NCI-H2107 (cell line): ENCODE data around the gene ZNF593OS.
A peak's percentile ranks its signal among the peaks of the same experiment; 100 is the strongest.

Experiments used
- DNase-seq: peaks from one replicate; lab custom pipeline; 2025; lab: John Stamatoyannopoulos, UW

The ZNF593OS gene

GRCh38 chr1:26158908-26159742 lies 12.5 kb downstream of the ZNF593OS start, which contains the start of gene FAM110D:
FAM110D (plus strand) TSS chr1:26159079; CDS start chr1:26161292, 2,213 bp downstream.
- no peak for DNase-seq

GRCh38 chr1:26158271-26158907 lies 13.2 kb downstream of the ZNF593OS start:
- no peak for DNase-seq

DNA sequence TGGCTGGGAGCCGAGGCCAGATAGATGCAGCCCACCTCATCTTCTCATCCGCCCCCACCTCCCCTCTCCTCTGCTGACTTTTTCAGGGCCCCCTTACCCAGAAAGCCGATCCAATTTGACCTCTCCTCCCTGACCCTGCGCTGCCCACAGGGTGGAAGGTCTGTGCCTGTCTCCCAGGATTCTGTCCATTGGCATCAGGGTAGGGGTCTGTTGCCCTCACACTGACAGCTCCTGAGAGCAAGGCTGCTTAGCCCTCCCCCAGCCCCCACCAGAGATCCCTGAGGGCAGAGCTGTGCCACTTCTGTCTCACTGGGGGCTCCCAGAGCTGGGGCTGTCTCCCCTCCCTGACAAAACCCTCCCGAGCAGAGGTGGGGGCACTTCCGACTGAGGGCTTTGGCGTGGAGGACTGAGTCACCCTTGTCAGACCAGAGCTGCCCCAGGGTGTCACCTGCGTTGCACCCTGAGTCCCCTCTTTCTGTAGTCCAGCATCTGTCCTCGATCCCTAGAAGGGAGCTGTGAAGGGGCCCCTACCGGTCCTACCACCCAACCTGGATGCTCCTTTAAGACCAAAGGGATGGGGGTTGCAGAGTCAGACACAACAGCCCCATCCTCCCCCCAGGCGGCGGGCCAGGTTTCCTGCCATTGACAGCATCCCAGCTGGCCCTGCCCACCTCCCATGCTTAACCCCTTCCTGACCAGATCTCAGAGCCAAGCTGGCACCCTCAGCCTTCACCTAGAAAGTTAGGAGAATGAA lies 15.2 kb downstream of the ZNF593OS start:
- no peak for DNase-seq

DNA sequence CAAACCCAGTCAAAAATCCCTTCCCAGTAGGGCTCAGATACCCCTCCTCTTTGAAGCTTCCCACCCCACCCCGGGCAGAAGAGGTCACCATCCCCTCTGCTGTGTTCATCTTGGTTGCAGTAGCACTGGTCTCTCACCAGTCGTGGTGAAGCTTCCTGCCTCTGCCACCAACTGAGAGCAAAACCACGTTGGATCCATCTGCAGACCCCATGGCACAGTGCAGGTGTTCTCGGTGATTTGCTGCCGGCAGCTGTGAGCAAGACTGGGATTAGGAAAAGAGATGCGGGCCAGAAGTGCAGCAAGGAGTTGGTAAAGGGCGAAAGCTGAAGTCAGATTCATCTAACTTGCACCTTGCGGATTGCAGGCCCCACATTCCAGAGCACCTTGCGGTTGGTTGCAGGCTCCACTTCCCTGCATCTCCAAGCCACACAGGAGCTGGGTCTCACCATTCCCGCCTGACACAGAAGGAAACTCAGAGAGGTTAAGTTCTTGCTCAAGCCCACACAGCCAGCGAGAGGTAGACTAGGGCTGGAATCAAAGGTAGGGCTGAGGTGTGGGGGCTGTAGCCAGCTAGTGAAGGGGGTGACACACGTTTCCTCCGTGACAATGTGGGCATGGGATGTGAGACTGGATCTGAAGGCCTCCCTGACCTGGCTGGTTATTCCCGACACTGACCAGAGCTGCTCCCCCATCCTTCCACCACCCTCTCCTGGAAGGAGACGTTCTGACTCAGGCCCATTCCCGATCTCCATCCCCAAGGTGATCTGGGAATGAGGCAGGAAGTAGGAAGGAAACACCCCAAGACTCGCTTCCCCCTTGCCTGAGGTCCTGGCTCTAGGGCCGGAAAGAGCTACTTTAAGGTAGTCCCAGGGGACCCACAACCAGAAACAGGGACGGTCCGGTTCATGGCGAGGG lies 16.0 kb downstream of the ZNF593OS start:
- DNase-seq: no peak

DNA sequence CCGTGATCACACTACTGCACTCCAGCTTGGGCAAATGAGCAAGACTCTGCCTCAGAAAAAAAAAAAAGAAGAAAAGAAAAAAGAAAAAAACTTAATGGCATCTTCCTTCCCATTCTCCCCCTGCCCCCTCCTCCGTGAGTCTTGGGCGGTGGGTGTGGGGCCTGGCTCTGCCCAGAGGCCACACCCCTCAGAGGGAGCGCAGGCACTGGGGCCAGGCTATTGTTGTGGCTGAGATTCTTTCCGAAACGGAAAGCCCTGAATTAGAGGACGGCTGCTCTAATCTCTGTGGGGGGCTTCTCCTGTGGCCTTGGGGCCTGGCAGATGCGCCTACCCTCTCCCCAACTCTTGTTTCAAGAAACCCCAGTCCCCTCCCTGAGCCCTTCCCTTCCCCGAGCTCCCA lies 16.9 kb downstream of the ZNF593OS start:
- DNase-seq: no peak

DNA sequence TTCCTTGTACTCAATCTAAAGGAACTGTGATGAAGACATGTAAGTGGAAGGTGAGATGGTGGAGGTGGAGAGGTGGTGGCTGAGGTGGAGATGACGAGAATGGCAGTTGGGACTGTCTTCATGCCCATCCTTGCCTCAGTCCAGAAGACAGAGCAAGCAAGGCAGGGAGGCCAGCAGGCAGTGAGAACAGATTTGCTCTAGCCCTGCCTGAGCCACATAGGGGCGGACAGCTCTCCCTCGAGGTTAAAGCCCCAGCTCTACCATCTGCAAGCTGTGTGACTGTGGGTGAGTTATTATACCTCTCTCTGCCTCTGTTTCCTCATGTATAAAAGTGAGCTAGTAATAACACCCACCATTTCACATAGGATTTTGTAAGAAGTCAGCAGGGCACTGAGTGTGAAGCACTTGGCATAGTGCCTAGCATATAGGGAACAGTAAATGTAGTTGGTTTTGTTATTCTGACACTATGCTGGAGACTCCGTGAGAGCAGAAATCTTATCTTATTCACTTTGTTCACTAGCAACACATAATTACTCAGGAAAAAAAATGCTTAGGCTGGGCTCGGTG lies 17.6 kb downstream of the ZNF593OS start:
- no peak for DNase-seq

DNA sequence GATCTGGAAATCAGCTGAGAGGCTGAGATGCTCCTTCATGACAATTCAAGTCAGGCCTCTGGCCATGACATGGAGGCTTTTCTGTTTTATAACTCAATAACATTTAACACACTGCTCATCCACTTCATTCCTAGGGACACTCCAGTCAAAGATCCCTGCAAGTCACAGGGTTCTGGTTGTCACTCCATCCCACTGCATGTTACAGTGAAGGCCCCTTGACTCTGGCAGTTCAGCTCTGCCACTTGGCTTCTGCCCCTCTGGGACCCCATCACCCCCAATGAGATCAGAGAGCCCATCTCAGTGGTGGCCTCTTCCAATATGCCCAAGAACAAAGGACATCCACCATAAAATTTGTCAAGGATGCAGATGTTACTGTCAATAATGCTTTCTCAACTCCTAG lies 22.7 kb downstream of the ZNF593OS start:
- no peak for DNase-seq

GRCh38 chr1:26145960-26146294 lies 25.7 kb downstream of the ZNF593OS start:
- DNase-seq: no peak

- peak; percentile 88 for DNase-seq
Measured at GRCh38 chr1:26145041-26145959, 26.3 kb downstream of the ZNF593OS start.

DNA sequence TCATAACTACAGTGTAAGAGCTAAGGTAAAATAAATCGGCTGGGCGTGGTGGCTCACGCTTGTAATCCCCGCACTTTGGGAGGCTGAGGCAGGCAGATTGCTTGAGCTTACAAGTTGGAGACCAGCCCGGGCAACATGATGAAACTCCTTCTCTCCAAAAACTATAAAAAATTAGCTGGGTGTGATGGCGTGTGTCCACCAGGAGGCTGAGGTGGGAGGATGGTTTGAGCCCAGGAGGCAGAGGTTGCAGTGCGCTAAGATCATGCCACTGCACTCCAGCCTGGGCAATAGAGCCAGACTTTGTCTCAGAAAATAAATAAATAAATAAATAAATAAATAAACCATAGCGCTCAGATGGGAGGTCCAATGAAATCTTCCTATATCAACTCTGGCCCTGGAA lies 29.5 kb downstream of the ZNF593OS start:
- DNase-seq: no peak

- DNase-seq: no peak
Measured at GRCh38 chr1:26138974-26139558, 32.6 kb downstream of the ZNF593OS start.

GRCh38 chr1:26134466-26134865 lies 37.2 kb downstream of the ZNF593OS start:
- no peak for DNase-seq

- no peak for DNase-seq
Measured at GRCh38 chr1:26132834-26133167, 38.8 kb downstream of the ZNF593OS start.

GRCh38 chr1:26132128-26132833 lies 39.4 kb downstream of the ZNF593OS start:
- DNase-seq: no peak

DNA sequence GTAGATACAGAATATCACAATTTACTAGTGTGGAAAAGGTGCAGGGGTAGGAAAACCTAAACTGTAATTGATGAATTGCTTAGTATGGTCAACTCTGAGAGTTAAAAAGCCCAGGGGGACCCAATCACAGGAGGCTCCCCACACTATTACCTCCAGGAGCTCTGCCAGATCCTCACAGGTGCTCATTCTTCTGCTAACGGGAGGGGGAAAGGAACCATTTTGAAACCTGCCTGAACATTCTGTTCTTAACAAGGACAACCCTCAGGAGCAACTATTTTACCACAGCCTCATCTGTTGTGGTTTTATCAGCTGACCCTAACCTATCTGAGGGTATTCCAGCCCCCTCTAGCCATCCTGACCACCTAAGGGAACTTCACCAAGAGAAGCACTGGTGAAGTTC lies 40.9 kb downstream of the ZNF593OS start:
- no peak for DNase-seq

DNA sequence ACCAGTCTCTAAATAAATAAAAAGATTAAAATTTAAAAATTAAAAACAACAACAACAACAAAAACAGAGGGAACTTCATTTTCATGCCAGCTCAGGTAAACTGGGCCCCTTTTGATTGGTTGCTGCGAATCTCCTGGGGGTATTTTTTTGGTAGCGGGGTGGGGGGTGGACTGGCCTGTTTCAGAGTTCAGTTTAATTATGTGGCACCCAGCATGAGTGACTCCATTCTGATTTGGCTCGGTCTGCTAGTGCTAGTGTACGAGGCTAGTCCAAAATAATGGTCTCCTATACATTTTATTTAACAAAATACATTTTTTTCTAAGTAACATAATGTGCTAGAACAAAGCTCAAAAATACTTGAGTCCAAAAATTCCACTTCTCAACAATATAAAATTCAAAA lies 41.9 kb downstream of the ZNF593OS start:
- no peak for DNase-seq

GRCh38 chr1:26127235-26128163 lies 44.1 kb downstream of the ZNF593OS start:
- DNase-seq: no peak

DNA sequence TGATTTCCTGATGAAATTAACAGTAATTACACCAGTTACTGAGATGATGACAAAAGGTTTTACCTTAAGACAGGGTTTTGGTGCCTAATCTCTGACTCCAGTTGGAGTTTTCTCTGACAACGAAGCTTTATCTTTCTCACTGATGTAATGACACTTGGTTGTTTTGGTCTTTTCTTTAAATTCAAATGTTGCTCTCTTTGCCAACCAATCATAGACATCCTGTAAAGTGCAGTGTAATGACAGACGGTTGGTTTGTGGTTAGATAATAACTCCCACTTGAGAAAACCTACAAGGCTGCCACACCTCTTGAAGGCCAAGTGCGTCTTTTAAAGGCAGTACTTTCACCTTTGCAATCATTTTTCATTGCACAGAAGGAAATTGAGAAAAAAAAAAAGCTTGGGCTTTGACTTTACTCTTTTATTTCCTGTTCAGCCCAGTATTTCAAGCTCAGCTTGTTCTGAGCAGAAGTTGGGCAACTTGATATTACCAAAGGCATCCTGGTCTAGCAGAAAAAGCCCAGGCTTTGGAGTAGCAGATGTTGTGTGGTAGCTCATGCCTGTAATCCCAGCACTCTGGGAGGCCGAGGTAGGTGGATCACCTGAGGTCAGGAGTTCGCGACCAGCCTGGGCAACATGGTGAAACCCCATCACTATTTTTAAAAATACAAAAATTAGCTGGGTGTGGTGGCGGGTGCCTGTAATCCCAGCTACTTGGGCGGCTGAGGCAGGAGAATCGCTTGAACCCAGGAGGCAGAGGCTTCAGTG lies 45.1 kb downstream of the ZNF593OS start:
- peak; percentile 95 for DNase-seq
